HAP-1 (cell line): Measurements from ENCODE around the gene PSENEN.
A peak's percentile ranks its signal among the peaks of the same experiment; 100 is the strongest.

ENCODE experiments used
- DNase-seq, 2 experiments: peaks; one replicate each; pipeline ENCODE4 v3.0.0-alpha.2; 2016 to 2020; ENCODE audit warnings: low spot score in 2 of 2
- H3K27me3 ChIP-seq: fragments of 250-450 bp; sonication (Bioruptor Pico); 2 replicates; pipeline ENCODE4 v1.5.1; 2020; ENCODE audit warnings: low read depth, mild to moderate bottlenecking, moderate library complexity
- H3K36me3 ChIP-seq: fragments of 250-450 bp; sonication (Bioruptor Pico); replicated peaks from 2 replicates; pipeline ENCODE4 v1.5.1; 2020; ENCODE audit warnings: mild to moderate bottlenecking
- H3K4me1 ChIP-seq: fragments of 250-450 bp; sonication (Bioruptor Pico); 2 replicates; pipeline ENCODE4 v1.5.1; 2020; ENCODE audit warnings: mild to moderate bottlenecking
- H3K4me3 ChIP-seq: fragments of 250-450 bp; sonication (Bioruptor Pico); 2 replicates; pipeline ENCODE4 v1.5.1; 2020; ENCODE audit warnings: mild to moderate bottlenecking, moderate library complexity
- H3K9me3 ChIP-seq: fragments of 250-450 bp; sonication (Bioruptor Pico); 2 replicates; pipeline ENCODE4 v1.5.1; 2020; ENCODE audit warnings: mild to moderate bottlenecking, moderate library complexity
- in situ Hi-C: fragments of 300-500 bp; cut with MboI; formaldehyde crosslinking; loops from 3 replicates; pipeline ENCODE4 v1.14.3; 2020; ENCODE audit warnings: low sequenced_read_pairs, inconsistent platforms, mixed read lengths

Gene PSENEN

DNA sequence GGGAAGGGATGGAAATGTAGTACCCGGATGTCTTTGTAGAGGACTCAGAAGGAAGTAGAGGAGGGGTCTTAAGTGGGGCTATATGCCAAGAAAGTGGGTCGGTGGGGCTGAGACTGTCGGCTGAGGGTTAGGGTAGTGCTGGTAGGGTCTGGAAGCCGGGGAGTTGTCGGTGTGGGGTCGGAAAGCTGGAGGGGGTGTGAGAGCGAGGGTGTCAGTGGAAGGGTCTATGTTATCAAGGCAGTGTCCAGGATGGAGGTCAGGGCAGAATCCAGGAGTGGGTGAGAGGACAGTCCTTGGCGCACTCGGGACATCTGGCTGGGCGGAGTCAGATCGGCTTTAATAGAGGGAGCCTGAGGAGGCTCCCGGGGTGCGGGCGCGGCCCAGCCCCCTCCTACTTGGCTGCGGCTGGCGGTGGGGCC lies 9.7 kb downstream of the PSENEN start:
- H3K27me3 ChIP-seq: no peaks in the 10 kb centered on the region
- H3K36me3 ChIP-seq: peaks cover 9% of the 10 kb centered on the region; the same call in 1 of the 2 replicates
- no peaks in the 10 kb centered on the region for H3K9me3 ChIP-seq
- no peak overlapping the region for H3K4me3 ChIP-seq
- no peak for DNase-seq
- peaks cover 6% of the 10 kb centered on the region; the same call in 1 of the 2 replicates for H3K4me1 ChIP-seq
- in situ Hi-C loops: no loop called here

DNA sequence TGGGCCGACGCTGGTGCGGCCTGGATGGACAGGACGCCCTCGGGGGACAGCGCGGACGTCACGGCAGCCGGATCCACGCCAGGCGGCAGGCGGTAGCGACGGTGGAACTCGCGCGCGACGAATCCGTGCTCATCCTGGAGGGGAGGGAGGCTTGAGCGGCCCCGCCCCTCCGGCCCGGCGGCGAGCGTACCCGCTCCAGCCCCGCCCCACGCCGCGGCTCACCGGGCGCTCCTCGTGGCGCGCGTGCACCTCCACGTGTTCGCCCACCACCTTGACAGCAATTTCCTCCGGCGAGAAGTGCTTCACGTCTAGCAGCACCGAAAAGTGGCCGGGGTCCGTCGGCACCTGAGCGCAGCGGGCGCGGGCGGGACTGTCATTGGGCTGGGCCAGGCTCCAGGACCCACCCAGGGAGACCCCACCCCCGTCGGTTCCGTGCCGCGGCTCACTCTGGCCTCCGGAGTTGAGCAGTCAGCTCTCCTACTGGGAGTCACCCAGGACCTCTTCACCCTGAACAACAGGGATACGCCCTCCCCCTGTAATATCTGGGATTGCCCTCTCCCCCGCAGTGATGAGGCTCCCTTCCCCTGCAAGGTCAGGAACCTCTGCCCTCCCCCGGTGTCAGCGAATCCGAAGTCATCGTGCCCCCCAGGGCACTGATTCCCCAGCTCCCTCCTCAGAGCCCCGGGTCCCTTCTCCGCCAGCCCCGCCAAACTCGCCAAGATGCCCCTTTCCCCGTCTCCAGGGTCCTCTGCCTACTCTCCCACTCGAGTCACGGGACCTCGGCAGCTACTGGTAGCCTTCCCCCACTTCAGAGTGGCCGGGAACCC lies 10.3 kb downstream of the PSENEN start:
- no peaks in the 10 kb centered on the region for H3K9me3 ChIP-seq
- H3K4me1 ChIP-seq: peaks cover 6% of the 10 kb centered on the region; the same call in 1 of the 2 replicates
- no peaks in the 10 kb centered on the region for H3K27me3 ChIP-seq
- in situ Hi-C loops: no loop called here
- peaks cover 10% of the 10 kb centered on the region for H3K36me3 ChIP-seq
- no peak for DNase-seq
- no peak overlapping the region for H3K4me3 ChIP-seq

DNA sequence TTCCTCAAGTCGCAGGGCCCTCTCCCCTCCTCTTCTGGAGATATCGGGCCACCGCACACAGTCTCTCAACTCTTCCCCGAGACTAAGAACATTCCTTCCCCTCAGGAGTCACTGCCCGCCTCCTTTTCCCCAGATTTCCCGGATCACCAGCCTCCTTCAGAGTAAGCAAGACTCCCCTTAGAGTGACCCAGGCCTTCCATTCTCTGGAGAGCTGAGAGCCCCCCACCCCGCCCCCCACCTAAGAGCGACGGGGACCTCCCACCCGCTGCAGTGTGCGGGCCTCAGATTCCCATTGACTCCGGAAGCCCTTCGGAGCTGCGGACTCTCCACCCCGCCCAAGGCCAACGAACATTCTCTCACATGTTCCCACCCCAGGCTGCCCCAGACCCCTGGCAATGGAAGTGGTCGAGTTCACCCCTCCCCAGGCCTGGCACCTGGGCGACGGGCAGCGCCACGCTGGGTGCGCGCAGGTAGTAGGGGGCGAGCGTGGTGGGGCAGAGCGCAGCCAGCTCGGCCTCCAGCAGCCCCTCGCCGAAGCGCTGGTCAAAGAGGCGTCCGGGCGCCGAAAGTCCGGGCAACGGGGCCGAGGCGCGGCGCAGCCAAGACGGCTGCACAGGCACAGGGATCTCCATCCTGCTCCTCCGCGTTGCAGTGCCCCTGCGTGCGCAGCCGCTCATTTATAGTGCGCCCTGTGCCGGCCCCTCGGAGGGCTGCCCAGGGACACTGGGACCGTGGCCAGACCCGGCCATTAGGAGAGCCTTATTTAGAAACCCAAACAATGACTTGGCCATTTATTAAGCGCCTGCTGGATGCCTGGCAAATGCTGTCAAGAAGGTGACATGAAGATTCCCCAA lies 11.2 kb downstream of the PSENEN start, which contains the start of gene HSPB6:
Gene HSPB6 (minus strand): TSS at position 653 of the 854 bp plus-strand sequence. CDS start 21 bp downstream, at position 632.
- DNase-seq: no peak
- peaks cover 16% of the 10 kb centered on the region for H3K36me3 ChIP-seq

DNA sequence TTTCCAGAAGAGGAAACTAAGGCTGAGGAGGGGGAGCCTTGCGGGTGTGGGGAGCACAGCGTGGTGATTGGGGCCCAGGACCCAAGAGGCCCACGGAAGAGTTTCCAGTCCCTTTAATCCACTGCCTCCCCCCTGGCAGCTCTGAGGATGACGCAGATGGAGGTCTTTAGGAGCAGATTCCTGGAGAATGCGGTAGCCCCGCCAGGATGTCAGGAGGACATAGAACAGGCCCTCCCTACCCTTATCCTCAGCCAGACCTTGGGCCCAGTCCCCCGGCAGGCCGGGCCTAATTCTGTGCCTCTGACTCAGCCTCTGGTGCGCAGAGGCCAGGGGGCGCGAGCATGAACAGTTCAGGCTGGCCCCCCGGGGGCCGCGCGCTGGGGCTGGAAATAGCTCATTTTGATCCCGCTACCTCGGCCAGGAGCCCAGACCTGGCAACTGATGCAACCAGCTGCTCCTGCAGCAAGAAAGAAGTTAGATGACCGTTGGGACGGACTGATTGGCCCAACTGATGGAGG lies 11.8 kb downstream of the PSENEN start:
- Histone ChIP-seq H3K4me3 (peak overlapping the region; percentile 68), H3K27me3 (no peaks in the 10 kb centered on the region), H3K4me1 (peaks cover 6% of the 10 kb centered on the region; the same call in 1 of the 2 replicates), H3K9me3 (no peaks in the 10 kb centered on the region), H3K36me3 (peaks cover 21% of the 10 kb centered on the region)
- DNase-seq: peak in 1 of 2 experiments; percentile 51
- in situ Hi-C loops: no loop called here

More for the DNA sequence above, 11.2 kb downstream of the PSENEN start, which contains the start of gene HSPB6:
- in situ Hi-C loops: no loop called here
- no peaks in the 10 kb centered on the region for H3K27me3 ChIP-seq
- no peaks in the 10 kb centered on the region for H3K9me3 ChIP-seq
- H3K4me3 ChIP-seq: peak within 1 kb of the TSS; percentile 68
- peaks cover 6% of the 10 kb centered on the region; the same call in 1 of the 2 replicates for H3K4me1 ChIP-seq

DNA sequence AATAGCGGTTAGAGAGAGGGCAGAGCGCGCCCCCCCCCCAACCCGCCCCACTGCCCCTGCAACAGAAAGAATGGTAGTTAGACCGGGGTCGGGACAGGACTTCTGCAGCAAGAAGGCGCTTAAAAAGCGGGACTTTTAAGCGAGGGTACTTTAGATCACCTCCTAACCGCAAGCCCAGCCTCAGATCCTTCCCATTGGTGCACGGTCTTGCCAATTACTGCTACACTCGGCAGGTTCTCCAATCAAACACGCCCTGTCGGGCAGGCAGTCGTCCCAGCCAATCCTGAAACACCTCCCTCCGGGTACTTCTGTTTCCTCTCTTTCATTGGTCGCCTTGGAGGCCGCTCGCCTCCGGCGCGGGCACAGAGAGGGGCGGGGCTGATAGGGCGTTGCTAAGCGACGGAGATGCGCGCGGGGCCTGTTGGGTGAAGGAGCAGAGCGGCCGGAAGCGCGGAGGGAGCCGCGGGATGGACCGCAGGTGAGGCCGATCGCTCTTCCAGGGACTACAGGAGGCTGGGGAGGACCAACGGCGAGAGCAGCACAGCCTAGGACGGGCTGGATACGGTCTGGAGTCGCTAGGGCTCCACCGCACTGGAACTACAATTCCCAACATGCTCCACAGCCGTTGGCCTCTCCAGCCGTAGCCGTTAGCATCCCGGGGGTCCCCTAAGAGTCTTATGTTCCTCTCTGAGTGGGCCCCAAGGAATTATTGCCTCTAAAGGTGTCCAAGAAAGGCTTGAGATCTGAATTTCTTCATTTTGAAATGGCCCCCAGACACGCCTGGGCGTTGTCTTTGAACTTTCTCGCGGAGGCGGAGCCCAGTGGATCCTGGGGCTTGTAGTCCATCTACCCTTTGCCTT lies 12.5 kb downstream of the PSENEN start, which contains the start of gene PROSER3:
Gene PROSER3 (plus strand): TSS at position 428 of the 860 bp plus-strand sequence. CDS start 40 bp downstream, at position 468.
- in situ Hi-C loops: no loop called here
- Histone ChIP-seq H3K27me3 (no peaks in the 10 kb centered on the region), H3K4me1 (peaks cover 6% of the 10 kb centered on the region; the same call in 1 of the 2 replicates), H3K4me3 (peak within 1 kb of the TSS; percentile 68), H3K36me3 (peaks cover 18% of the 10 kb centered on the region), H3K9me3 (no peaks in the 10 kb centered on the region)
- peak; percentile 99 for DNase-seq

DNA sequence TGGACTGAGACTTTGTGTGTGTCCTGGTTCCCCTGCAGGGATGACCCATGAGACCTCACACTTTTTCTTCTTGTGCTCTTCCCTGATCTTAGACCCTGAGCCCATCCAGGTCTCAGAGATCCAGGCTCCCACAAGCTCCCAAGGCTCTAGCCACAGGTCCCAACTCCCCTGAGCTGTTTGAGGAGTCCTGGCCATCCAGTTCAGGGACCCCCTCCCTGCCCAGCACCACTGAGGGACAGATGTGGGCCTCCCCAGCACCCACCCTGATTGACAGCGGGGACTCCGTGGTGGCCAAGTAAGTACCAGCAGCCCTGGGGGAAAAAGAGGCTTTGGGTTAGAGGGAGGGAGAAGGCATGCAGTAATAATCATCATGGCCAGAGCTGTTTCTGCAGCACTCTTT lies 14.2 kb downstream of the PSENEN start:
- Histone ChIP-seq H3K4me3 (no peak overlapping the region), H3K27me3 (no peaks in the 10 kb centered on the region), H3K36me3 (peaks cover 19% of the 10 kb centered on the region), H3K9me3 (no peaks in the 10 kb centered on the region), H3K4me1 (peaks cover 6% of the 10 kb centered on the region; the same call in 1 of the 2 replicates)
- in situ Hi-C loops: no loop called here
- no peak for DNase-seq

DNA sequence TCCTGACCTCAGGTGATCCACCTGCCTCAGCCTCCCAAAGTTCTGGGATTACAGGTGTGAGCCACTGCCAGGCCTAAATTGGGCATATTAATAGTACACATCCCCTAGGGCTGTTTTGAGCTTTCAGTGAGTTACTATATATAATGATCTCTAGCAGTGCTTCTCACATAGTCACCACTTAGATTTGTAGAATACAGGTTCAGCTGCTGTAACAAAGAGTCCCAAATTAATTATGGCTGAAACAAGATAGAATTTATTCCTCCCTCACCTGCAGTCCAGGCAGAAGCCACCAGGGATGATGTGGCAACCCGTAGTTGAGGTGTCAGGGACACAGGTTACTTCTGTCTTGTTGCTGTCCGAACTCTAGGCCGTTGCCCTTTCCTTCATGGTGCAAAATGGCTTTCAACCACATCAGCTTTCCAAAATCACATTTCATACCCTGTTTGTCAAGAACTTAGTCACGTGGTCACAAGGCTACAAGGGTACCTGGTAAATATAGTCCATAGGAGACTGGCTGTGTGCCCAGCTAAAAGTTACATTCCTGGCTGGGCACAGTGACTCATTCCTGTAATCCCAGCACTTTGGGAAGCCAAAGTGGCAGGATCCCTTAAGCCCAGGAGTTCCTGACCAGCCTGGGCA lies 15.4 kb downstream of the PSENEN start:
- H3K27me3 ChIP-seq: no peaks in the 10 kb centered on the region
- in situ Hi-C loops: no loop called here
- no peak overlapping the region for H3K4me3 ChIP-seq
- peaks cover 26% of the 10 kb centered on the region for H3K36me3 ChIP-seq
- no peak for DNase-seq
- no peaks in the 10 kb centered on the region for H3K9me3 ChIP-seq
- H3K4me1 ChIP-seq: peaks cover 6% of the 10 kb centered on the region; the same call in 1 of the 2 replicates

DNA sequence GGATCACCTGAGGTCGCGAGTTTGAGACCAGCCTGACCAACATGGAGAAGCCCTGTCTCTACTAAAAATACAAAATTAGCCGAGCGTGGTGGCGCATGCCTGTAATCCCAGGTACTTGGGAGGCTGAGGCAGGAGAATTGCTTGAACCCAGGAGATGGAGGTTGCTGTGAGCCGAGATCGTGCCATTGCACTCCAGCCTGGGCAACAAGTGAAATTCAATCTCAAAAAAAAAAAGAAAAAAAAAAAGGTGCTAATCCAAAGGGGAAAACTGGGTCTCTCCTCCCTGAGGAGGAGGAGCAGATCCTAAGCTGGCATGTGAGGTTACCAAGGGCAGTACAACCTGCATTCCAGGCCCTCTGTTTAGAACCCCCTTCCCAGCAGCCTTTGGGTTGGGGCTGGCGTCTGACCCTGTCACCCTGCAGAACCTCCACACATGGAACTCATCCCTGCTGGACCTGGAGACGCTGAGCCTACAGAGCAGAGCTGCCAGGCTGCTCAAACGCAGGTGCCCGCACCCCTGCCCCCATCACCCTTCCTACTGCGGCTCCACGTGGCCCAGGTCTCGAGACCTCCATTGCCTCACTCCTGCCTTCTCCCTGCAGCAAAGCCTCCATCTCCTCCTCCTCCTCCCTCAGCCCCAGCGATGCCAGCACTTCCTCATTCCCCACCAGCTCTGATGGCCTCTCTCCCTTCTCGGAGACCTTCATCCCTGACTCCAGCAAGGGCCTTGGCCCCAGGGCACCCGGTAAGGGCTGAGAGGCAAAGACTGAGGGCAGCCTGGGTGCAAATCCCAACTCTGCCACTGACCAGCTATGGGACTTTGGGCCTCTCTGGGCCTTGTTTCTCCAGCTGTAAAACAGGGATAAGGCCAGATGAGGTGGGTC lies 19.2 kb downstream of the PSENEN start:
- H3K4me1 ChIP-seq: no peaks in the 10 kb centered on the region
- H3K27me3 ChIP-seq: no peaks in the 10 kb centered on the region
- H3K36me3 ChIP-seq: peaks cover 29% of the 10 kb centered on the region
- H3K4me3 ChIP-seq: no peak overlapping the region
- no peak for DNase-seq
- in situ Hi-C loops: no loop called here
- H3K9me3 ChIP-seq: no peaks in the 10 kb centered on the region

DNA sequence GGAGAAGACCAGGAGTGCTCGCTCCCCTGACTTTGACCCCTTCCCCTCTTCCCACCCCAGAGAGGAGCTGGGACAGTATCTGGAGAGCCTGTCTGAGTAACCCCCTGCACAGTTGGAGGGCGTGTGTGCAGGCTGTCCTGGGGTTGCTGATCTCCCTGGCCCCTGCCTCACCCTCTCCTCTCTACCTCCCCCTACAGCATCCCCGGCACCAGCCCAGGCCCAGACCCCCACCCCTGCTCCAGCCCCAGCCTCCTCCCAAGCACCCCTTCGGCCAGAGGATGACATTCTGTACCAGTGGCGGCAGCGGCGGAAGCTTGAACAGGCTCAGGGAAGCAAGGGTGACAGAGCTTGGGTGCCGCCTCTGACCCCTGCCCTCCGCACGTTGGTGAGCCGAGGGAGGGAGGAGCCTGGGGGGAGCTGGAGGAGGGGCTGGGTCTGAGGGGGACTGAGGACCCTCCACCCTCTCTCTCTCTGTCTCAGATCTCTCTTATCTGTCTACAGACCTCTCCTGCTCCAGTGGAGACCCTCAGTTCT lies 21.2 kb downstream of the PSENEN start:
- Histone ChIP-seq H3K27me3 (no peaks in the 10 kb centered on the region), H3K4me3 (no peak overlapping the region), H3K36me3 (peaks cover 22% of the 10 kb centered on the region), H3K4me1 (no peaks in the 10 kb centered on the region), H3K9me3 (no peaks in the 10 kb centered on the region)
- no peak for DNase-seq
- in situ Hi-C loops: no loop called here

DNA sequence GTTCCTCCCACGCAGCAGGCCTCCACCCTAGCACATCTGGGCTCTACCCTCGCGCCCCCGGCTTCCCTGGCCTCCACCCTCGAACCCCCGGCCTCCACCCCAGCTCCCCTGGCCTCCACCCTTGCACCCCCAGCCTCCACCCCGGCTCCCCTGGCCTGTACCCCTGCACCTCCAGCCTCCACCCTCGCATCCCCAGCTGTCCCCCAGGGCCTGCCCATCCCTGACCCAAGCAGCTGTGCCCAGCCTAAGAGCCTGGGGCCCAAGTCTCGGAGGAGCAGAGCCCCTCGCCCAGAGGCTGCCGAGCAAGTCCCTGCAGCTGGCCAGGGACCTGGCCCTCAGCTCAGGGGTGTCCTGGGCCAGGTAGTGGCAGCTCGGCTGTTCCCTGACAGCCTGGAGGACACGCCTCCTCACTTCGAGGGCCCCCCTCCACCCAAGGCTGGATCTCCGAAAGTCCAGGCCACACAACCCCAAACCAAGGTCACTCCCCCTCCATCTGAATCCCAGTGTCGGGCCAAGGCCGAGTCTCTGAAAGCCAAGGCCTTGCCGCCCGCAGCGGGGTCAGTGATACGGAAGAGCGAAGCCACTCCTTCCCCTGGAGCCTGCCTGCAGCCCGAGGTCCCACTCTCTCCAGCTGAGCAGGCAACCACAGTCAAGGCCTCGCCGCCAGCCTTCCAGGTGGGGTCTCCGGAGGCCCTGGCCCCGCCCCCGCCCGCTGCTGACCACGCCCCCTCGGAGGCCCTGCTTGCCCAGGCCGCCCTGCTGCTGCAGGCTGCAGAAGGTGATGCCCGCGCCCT lies 22.0 kb downstream of the PSENEN start:
- peaks cover 17% of the 10 kb centered on the region for H3K36me3 ChIP-seq
- no peak overlapping the region for H3K4me3 ChIP-seq
- in situ Hi-C loops: no loop called here
- H3K4me1 ChIP-seq: no peaks in the 10 kb centered on the region
- DNase-seq: no peak
- H3K27me3 ChIP-seq: no peaks in the 10 kb centered on the region
- no peaks in the 10 kb centered on the region for H3K9me3 ChIP-seq

DNA sequence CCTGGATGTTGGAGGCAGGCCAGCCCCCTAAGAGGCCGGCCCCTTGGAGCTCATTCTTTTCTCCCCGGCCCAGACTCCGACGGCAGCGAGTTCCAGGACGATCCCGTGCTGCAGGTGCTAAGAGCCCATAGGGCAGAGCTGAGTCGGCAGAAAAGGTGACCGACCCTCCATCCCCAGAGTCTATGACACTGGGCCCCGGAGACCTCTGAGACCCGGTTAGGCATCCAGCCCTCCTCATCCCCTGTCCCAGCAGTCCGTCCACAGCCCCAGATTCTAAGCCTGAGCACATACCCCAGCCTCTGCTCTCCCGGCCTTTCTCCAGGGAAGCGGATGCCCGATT lies 22.6 kb downstream of the PSENEN start:
- Histone ChIP-seq H3K4me1 (no peaks in the 10 kb centered on the region), H3K36me3 (peaks cover 17% of the 10 kb centered on the region), H3K9me3 (no peaks in the 10 kb centered on the region), H3K27me3 (no peaks in the 10 kb centered on the region), H3K4me3 (no peak overlapping the region)
- in situ Hi-C loops: no loop called here
- DNase-seq: no peak
